A673 (cell line): ENCODE measurements around the gene PARN. TPM values are rescaled to one million over a fixed set of nuclear protein-coding genes. Genes with fewer than 3 reads are reported as not detected.
"Not testable (repeated sequence)": the region's sequence is repeated elsewhere in the genome, so short reads cannot be mapped to it uniquely, and the experiment has no call there.

ENCODE experiments used
- BruUV-seq: library from RNA; stranded (reverse); fragments of 400-500 nt; replicated peaks from 2 replicates; lab custom pipeline; 2021; lab: Mats Ljungman, UMichigan
- CTCF ChIA-PET: fragments of 300-600 bp; sonication (Branson Sonifier 250); formaldehyde crosslinking; loops from one replicate; lab custom pipeline; 2022; ENCODE audit warnings: antibody characterized with exemption; lab: Charles Lee
- POLR2A ChIA-PET: fragments of 300-600 bp; sonication (Branson Sonifier 250); formaldehyde crosslinking; loops from one replicate; lab custom pipeline; 2022; ENCODE audit warnings: antibody characterized with exemption; ENCODE audit not compliant: low non-redundant PET; lab: Charles Lee
- DNase-seq: peaks from one replicate; pipeline ENCODE4 v3.0.0-alpha.2; 2015; ENCODE audit warnings: low spot score
- H3K27ac ChIP-seq: fragments of 200-600 bp; sonication (generic); 2 replicates; pipeline ENCODE4 v1.5.1; 2016; ENCODE audit warnings: mixed run types, low read depth, mild to moderate bottlenecking, mixed read lengths, antibody characterized with exemption, low read length; ENCODE audit not compliant: poor library complexity, severe bottlenecking
- H3K27me3 ChIP-seq: fragments of 200-600 bp; sonication (generic); replicated peaks from 2 replicates; pipeline ENCODE4 v1.6.1; 2017; ENCODE audit warnings: mixed run types, low read depth, mild to moderate bottlenecking, mixed read lengths, antibody characterized with exemption, low read length; ENCODE audit not compliant: insufficient read depth, poor library complexity
- H3K36me3 ChIP-seq: fragments of 200-600 bp; sonication (generic); 2 replicates; pipeline ENCODE4 v1.6.1; 2016; ENCODE audit warnings: mixed run types, mild to moderate bottlenecking, mixed read lengths, antibody characterized with exemption, low read length; ENCODE audit not compliant: insufficient read depth, poor library complexity, severe bottlenecking
- H3K4me1 ChIP-seq: fragments of 200-600 bp; sonication (generic); 2 replicates; pipeline ENCODE4 v1.6.1; 2017; ENCODE audit warnings: mixed run types, mild to moderate bottlenecking, mixed read lengths, antibody characterized with exemption, low read length; ENCODE audit not compliant: insufficient read depth, poor library complexity, severe bottlenecking
- H3K4me3 ChIP-seq: fragments of 200-600 bp; sonication (generic); 2 replicates; pipeline ENCODE4 v1.5.1; 2016; ENCODE audit warnings: low read depth, mixed run types, mild to moderate bottlenecking, mixed read lengths, low read length; ENCODE audit not compliant: poor library complexity, severe bottlenecking
- H3K9me3 ChIP-seq: fragments of 200-600 bp; sonication (generic); 2 replicates; pipeline ENCODE4 v1.6.1; 2016; ENCODE audit warnings: mixed run types, low read depth, mild to moderate bottlenecking, mixed read lengths, antibody characterized with exemption, low read length; ENCODE audit not compliant: poor library complexity, severe bottlenecking
- EZH2 ChIP-seq: fragments of 200-600 bp; sonication (generic); IDR thresholded peaks from 2 replicates; pipeline ENCODE4 v1.6.1; 2017; ENCODE audit warnings: borderline replicate concordance, low read depth, mild to moderate bottlenecking, mixed read lengths, antibody characterized with exemption, low read length; ENCODE audit not compliant: poor library complexity, severe bottlenecking
- intact Hi-C: fragments of 100-400 bp; cut with micrococcal nuclease; formaldehyde crosslinking; loops from one replicate; pipeline ENCODE4 v1.10.0; 2022; ENCODE audit not compliant: unreplicated experiment
- total RNA-seq: library from RNA; stranded (reverse); gene quantifications from 2 replicates; pipeline ENCODE4 v1.2.3, GENCODE V29; 2021
- TF ChIP-seq, protein P1 (sequence below): fragments of 300-800, 200-600 bp; sonication (generic); conservative IDR thresholded peaks from 2 replicates; pipeline ENCODE4 v1.5.1; 2017; ENCODE audit warnings: low read depth, mild to moderate bottlenecking, antibody characterized with exemption, low read length, moderate library complexity, mixed read lengths

PARN gene
- total RNA-seq, 1 experiment from 2014 or later = 37.5 TPM

DNA sequence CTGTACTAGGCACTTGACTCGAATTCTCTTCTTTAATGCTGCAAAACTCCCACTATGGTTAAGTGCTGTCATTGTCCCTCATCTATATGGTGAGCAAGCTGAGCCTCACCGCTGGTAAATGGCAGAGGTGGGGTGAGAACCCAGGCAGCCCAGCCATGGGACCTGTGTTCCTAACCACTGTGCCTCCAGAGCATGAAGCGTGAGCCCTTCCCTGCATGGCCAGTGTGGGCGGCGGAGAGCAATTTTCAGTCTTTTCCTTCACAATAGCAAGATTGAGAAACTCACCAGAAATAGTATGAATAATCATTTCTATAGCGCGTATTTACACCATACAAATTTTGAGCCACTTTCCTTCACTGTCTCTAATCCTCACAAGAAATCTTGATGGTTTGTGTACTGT, 11.9 kb upstream of the PARN start:
- no peak overlapping the region for H3K4me3 ChIP-seq
- H3K36me3 ChIP-seq = peaks cover 41% of the 10 kb centered on the region
- TF ChIP-seq, protein P1, sequence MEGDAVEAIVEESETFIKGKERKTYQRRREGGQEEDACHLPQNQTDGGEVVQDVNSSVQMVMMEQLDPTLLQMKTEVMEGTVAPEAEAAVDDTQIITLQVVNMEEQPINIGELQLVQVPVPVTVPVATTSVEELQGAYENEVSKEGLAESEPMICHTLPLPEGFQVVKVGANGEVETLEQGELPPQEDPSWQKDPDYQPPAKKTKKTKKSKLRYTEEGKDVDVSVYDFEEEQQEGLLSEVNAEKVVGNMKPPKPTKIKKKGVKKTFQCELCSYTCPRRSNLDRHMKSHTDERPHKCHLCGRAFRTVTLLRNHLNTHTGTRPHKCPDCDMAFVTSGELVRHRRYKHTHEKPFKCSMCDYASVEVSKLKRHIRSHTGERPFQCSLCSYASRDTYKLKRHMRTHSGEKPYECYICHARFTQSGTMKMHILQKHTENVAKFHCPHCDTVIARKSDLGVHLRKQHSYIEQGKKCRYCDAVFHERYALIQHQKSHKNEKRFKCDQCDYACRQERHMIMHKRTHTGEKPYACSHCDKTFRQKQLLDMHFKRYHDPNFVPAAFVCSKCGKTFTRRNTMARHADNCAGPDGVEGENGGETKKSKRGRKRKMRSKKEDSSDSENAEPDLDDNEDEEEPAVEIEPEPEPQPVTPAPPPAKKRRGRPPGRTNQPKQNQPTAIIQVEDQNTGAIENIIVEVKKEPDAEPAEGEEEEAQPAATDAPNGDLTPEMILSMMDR = no peak
- TF ChIP-seq EZH2 = no peak
- no TSS peak for BruUV-seq
- no peaks in the 10 kb centered on the region for H3K9me3 ChIP-seq
- DNase-seq = peak; percentile 30
- intact Hi-C loops = no loop called here
- no peaks in the 10 kb centered on the region for H3K4me1 ChIP-seq
- POLR2A ChIA-PET = no interaction called here
- peak overlapping the region; percentile 22 for H3K27ac ChIP-seq
- CTCF ChIA-PET = no interaction called here
- H3K27me3 ChIP-seq = no peaks in the 10 kb centered on the region

DNA sequence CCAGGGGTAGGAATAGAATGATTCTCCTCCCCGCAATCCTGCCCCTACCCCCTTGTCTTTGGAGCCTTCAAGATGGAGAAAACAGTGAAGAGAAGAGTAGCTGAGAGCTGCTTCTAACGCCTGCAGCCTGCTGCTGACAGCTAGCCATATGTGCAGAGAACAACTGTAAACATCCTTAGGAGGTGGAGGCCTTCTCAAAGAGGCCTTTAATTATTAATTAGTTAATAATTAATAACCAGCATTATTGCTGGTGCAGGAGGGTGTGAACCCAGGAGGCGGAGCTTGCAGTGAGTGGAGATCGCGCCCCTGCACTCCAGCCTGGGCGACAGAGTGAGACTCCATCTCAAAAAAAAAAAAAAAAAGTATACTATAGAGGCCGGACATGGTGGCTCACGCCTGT, 11.1 kb upstream of the PARN start:
- TF ChIP-seq, protein P1 = no peak
- no peak for TF ChIP-seq EZH2
- intact Hi-C loops = no loop called here
- no peak overlapping the region for H3K4me3 ChIP-seq
- ChIA-PET POLR2A (no interaction called here), CTCF (no interaction called here)
- H3K27ac ChIP-seq = no peak overlapping the region
- no peaks in the 10 kb centered on the region for H3K27me3 ChIP-seq
- no TSS peak for BruUV-seq
- peaks cover 35% of the 10 kb centered on the region for H3K36me3 ChIP-seq
- no peaks in the 10 kb centered on the region for H3K9me3 ChIP-seq
- H3K4me1 ChIP-seq = no peaks in the 10 kb centered on the region
- no peak for DNase-seq

DNA sequence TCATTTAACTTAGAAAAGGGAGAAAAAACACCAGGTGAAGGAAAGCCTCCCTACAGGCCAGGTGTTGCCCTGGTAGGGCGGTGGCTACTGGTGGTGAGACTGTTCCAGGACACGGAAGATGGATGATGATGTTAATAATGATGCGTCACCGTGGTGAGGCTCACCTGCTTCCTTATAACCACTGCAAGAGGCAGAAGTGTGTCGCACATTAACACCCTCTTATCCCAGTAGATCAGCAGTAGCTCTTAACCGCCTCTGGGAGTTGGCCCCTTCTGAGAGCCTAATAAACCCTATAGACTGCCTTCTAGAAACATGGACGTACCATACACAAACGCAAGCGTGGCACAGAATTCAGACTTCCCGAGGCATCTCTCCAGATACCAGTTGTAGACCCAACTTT, 10.5 kb upstream of the PARN start:
- POLR2A ChIA-PET = no interaction called here
- Histone ChIP-seq H3K4me3 (no peak overlapping the region), H3K27me3 (no peaks in the 10 kb centered on the region), H3K4me1 (no peaks in the 10 kb centered on the region), H3K27ac (no peak overlapping the region), H3K36me3 (peaks cover 28% of the 10 kb centered on the region), H3K9me3 (no peaks in the 10 kb centered on the region)
- TF ChIP-seq, protein P1 = no peak
- no peak for TF ChIP-seq EZH2
- intact Hi-C loops = no loop called here
- no TSS peak for BruUV-seq
- CTCF ChIA-PET = no interaction called here
- no peak for DNase-seq

DNA sequence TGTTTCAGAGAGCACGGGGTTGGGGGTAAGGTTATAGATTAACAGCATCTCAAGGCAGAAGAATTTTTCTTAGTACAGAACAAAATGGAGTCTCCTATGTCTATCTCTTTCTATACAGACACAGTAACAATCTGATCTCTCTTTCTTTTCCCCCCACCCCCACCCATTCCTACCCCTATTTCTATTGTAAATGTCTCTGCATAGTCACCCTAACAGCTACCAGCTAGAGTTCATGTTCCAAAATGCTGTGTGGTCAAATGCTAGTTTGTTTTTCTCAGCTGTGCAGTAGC, 6.8 kb upstream of the PARN start:
- H3K9me3 ChIP-seq, CTCF ChIA-PET, H3K27ac ChIP-seq, H3K4me3 ChIP-seq, POLR2A ChIA-PET, DNase-seq, intact Hi-C loops, BruUV-seq, H3K27me3 ChIP-seq: not testable (repeated sequence)
- Histone ChIP-seq H3K36me3 (peaks cover 13% of the 10 kb centered on the region), H3K4me1 (peaks cover 12% of the 10 kb centered on the region)

DNA sequence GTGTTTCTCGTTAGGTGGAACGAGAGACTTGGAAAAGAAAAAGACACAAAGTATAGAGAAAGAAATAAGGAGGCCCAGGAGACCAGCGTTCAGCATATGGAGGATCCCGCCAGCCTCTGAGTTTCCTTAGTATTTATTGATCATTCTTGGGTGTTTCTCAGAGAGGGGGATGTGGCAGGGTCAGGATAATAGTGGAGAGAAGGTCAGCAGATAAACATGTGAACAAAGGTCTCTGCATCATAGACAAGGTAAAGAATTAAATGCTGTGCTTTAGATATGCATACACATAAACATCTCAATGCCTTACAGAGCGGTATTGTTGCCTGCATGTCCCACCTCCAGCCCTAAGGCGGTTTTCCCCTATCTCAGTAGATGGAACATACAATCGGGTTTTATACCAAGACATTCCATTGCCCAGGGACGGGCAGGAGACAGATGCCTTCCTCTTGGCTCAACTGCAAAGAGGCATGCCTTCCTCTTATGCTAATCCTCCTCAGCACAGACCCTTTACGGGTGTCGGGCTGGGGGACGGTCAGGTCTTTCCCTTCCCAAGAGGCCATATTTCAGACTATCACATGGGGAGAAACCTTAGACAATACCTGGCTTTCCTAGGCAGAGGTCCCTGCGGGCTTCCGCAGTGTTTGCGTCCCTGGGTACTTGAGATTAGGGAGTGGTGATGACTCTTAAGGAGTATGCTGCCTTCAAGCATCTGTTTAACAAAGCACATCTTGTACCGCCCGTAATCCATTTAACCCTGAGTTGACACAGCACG, 6.3 kb upstream of the PARN start:
- DNase-seq, H3K4me3 ChIP-seq, H3K27ac ChIP-seq: not testable (repeated sequence)

More for the DNA sequence above, 6.3 kb upstream of the PARN start:
- Histone ChIP-seq H3K36me3 (peaks cover 13% of the 10 kb centered on the region), H3K4me1 (peaks cover 14% of the 10 kb centered on the region)
- H3K9me3 ChIP-seq, CTCF ChIA-PET, POLR2A ChIA-PET, intact Hi-C loops, H3K27me3 ChIP-seq, BruUV-seq: not testable (repeated sequence)
